HG02571 (cell line): ENCODE data around the gene RPS15.
"Not testable (repeated sequence)": the region's sequence is repeated elsewhere in the genome, so short reads cannot be mapped to it uniquely, and the experiment has no call there.

Source experiments
- ATAC-seq: cut with Tn5 transposase; IDR thresholded peaks from one replicate; pipeline ENCODE4 v1.9.1; 2021; ENCODE audit warnings: mild to moderate bottlenecking, moderate library complexity; ENCODE audit not compliant: unreplicated experiment

Gene RPS15

GRCh38 chr19:1467490-1468273 is 29.5 kb downstream of the RPS15 start:
- no peak for ATAC-seq

- no peak for ATAC-seq
Observed at GRCh38 chr19:1468274-1468820, 30.2 kb downstream of the RPS15 start.

DNA sequence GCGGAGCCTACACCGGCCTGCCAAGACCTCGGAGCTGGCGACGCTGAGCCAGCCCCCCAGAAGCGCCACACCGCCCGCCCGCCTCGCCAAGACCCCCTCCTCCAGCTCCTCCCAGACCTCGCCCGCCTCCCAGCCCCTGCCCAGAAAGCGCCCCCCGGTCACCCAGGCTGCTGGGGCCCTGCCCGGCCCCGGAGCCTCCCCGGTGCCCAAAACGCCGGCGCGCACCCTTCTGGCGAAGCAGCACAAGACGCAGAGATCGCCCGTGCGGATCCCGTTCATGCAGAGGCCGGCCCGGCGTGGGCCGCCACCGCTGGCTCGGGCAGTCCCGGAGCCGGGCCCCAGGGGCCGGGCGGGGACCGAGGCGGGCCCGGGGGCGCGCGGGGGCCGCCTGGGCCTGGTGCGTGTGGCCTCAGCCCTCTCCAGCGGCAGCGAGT is 30.6 kb downstream of the RPS15 start:
- ATAC-seq = no peak

DNA sequence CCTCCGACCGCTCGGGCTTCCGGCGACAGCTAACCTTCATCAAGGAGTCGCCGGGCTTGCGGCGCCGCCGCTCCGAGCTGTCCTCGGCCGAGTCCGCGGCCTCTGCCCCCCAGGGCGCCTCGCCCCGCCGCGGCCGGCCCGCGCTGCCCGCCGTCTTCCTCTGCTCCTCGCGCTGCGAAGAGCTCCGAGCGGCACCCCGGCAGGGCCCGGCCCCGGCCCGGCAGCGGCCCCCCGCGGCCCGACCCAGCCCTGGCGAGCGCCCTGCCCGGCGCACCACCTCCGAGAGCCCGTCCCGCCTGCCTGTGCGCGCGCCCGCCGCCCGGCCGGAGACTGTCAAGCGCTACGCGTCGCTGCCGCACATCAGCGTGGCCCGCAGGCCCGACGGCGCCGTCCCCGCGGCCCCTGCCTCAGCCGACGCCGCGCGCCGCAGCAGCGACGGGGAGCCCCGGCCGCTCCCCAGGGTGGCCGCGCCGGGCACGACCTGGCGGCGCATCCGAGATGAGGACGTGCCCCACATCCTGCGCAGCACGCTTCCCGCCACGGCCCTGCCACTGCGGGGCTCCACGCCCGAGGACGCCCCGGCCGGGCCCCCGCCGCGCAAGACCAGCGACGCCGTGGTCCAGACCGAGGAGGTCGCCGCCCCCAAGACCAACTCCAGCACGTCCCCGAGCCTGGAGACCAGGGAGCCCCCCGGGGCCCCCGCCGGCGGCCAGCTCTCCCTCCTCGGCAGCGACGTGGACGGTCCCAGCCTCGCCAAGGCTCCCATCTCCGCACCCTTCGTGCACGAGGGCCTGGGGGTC is 31.3 kb downstream of the RPS15 start:
- ATAC-seq = no peak

DNA sequence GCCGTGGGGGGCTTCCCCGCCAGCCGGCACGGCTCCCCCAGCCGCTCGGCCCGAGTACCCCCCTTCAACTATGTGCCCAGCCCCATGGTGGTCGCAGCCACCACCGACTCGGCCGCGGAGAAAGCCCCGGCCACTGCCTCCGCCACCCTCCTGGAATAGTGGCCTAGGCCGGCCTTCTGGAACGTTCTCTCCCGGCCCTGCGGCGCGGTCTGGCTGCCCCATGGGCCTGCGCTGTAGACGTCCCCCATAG is 31.8 kb downstream of the RPS15 start:
- no peak for ATAC-seq

- ATAC-seq = no peak
Observed at GRCh38 chr19:1470305-1471009, 32.3 kb downstream of the RPS15 start.

- ATAC-seq = no peak
Observed at GRCh38 chr19:1471010-1471514, 32.9 kb downstream of the RPS15 start.

DNA sequence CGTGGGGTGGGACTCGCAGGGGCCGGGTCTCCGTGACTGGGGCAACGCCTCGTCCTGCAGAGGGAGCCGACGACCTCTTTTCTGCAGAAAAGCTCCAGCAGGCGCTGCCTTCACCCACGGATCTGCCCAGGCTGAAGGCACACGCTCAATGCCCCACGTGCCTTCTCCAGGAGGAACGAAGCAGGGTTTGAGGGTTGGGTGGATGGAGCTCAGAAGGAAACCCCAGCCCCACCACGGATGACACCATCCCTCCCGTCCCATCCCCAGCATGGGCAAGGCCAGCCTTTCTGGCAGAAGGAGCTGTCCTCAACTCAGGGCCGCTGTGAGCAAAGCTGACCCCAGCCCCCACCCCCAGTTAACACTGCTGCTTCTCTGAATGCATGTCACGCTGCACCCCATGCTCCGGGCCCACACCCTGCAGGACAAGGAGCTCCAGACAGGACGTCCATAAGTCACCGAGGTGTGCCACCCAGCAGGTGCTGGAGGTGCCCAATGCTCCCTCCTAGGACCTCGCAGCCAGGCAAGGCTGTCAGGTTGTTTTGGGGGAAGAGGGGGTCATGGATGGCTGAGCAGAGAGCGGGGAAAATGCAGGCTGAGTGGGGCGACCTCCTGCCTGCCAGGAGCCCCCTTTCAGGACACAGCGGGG is 33.4 kb downstream of the RPS15 start:
- no peak for ATAC-seq

DNA sequence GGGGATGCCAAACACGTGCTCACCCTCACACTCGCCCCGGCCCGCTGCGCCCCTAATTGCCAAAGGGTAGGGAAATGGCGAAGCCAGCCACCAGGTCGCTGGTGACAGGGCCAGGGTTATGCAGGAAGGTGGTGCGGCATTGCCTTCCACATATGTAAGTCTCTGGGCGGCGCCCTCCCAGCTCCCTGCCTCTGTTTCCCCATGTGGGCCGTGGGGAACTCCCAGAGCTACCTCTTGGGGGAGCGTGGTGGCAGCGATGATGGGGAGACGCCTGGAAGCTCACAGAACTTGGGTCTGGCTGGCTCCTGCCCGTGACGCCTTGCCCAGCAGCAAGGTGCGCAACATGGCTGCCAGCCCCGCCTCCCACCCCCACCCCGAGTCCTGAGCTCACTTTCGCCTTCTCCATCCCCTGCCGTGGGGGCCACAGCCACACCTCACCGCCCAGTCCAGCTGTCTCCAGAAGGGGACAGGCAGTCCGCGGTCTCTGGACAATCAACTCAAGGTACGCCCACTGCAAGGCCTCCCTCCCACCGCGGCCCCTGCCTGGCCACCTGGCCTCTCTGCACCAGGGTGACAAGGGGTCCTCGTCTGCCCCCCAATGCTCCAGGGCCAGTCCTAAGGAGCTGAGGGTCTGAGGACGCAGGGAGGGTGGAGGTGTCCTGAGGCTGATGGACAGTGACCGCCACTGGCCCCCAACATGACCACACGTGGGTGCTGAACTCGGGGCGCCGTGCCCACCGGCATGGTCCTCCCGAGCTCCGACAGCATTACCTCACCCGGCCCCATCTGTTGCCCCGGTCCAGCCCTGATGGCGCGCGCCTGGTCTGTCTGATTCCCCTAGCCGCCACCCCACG is 34.3 kb downstream of the RPS15 start:
- no peak for ATAC-seq

DNA sequence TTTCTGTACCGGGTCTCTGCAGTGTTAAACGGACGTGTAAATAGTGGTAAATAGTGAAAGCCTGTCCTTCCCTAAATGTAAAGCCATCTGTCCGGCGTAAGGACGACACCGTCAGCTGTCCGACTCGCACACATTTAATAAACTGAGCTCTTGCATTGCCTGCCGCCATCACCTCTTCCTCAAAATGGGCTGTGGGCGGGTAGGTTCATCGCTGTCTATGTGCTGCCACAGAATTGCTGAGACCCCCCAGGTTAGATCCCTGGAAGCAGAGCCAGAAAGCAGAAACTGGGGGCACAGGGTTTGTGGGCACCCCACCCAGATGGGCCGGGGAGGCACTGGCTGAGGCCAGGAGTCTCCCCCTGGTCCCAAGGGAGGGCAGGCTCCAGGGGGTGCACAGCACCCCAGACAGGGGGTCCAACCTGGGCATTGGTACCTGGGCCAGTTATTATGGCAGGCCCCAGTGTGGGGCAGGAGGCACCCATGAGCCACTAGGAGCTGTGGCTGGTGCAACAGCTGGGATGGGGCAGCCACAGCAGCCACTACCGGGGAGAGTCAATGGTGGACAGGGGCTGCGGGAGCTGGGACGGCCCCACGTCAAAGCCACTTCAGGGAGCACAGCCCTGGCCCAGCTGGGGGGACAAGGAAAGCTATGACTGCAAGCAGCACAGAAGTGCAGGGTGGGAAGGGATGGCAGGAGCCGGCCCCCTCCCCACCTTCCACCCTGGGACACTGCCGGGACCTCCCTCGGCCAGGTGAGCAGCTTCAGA is 35.1 kb downstream of the RPS15 start:
- ATAC-seq = no peak

DNA sequence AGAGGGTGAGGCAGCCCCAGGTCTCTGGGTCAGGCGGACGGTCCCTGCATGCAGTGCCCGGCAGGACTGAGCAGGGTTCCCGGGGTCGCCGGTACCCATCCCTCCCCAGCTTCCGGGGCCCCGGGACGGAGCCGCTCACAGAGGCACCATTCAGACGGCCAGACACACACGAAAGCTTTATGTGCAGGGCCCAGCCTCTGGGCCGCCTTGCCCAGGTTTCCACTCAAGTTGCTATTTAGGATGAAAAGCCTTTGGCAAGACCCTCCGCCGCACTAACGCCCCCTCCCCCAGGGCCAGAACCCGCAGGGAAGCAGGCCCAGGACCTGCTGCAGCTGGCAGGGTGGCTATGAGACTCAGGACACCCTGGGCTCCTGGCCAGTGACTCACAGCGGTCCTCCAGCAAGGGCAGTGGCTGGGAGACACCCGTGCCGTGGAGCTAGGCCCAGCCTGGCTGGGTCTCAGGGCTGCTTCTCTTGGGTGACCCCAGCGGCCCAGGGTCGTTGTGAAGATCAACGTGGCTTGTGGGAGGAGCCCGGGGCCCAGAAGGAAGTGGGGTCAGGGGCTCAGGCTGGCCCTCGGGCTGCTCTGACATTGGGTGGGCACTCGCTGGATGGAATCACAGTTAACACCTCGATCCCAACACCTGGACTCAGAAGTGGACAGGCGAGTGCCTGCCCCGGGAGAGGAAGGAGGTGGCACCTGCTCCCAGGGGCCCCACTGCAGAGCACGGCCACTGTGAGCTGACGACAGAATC is 36.0 kb downstream of the RPS15 start:
- ATAC-seq = no peak

- no peak for ATAC-seq
Observed at GRCh38 chr19:1474765-1475351, 36.7 kb downstream of the RPS15 start.

DNA sequence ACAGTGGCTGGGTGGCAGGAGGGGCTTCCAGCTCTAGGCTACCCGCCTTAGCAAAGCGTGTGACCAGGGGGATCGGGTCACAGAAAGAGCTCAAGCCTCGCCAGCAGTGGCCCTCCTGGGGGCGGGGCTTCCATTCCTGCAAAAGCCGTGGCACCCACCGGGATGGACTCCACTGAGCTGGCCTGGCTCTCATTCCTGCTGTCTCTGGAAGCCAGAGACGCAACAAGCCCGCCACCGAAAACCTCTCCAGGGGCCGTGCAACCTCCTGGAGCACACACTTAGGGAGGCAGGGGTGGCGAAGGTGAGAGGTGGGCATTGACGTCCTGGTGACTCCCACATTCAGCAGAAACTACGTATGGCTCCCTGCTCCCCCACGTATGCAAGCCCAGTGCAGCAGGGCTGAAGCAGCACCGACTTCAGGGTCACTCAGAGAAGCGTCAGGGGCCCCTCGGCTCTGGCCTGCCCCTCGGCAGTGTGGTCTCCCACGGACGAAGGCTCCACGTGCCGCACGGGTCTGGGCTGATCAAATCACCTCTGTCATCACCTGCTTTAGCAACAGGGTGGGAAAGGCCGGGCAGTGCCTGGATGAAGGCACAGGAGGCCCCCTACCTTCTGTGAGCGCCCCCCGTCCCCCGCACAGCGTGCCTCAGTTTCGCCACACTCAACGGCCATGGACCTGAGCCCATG is 37.7 kb downstream of the RPS15 start:
- ATAC-seq = no peak

GRCh38 chr19:1477056-1477455 is 38.9 kb downstream of the RPS15 start:
- ATAC-seq = not testable (repeated sequence)

GRCh38 chr19:1478934-1479707 is 40.9 kb downstream of the RPS15 start, which contains the start of gene C19orf25:
TSS of gene C19orf25 (minus strand) at chr19:1479215. CDS start at chr19:1478903, 312 bp downstream.
- peak; percentile 71 for ATAC-seq

GRCh38 chr19:1481224-1481892 is 43.2 kb downstream of the RPS15 start:
- no peak for ATAC-seq
